Spleen (tissue), 7 donors: ENCODE data around the gene DGAT2.
A peak's percentile ranks its signal among the peaks of the same experiment; 100 is the strongest.

Source experiments
- POLR2A ChIP-seq, 3 donors: fragments of 450-650 bp; IDR thresholded peaks; one replicate each; pipeline ENCODE4 v1.5.1; 2017; ENCODE audit warnings: antibody characterized with exemption in 3 of 3, mild to moderate bottlenecking in 1 of 3
- TF ChIP-seq, protein P1 (sequence below), 11 experiments: fragments of 200-600 bp in 7 of 11; fragments of 450-650 bp in 4 of 11; sonication (generic) in 4 of 11; IDR thresholded peaks in 8 of 11; conservative IDR thresholded peaks in 3 of 11; 1 replicate in 7 of 11; 2 replicates in 4 of 11; pipeline versions ENCODE4 v1.4.0 to v1.8.0; 2016 to 2021; ENCODE audit warnings: antibody characterized with exemption in 11 of 11, inconsistent platforms in 4 of 11, mild to moderate bottlenecking in 1 of 11
- donor health status: DM: no; HTN: no; CAD: no; lungs with moderate emphysema.
- donor health status: DM: no; HTN: no; CAD: no.
- donor health status: DM: no; HTN: no; CAD: no.

DNA sequence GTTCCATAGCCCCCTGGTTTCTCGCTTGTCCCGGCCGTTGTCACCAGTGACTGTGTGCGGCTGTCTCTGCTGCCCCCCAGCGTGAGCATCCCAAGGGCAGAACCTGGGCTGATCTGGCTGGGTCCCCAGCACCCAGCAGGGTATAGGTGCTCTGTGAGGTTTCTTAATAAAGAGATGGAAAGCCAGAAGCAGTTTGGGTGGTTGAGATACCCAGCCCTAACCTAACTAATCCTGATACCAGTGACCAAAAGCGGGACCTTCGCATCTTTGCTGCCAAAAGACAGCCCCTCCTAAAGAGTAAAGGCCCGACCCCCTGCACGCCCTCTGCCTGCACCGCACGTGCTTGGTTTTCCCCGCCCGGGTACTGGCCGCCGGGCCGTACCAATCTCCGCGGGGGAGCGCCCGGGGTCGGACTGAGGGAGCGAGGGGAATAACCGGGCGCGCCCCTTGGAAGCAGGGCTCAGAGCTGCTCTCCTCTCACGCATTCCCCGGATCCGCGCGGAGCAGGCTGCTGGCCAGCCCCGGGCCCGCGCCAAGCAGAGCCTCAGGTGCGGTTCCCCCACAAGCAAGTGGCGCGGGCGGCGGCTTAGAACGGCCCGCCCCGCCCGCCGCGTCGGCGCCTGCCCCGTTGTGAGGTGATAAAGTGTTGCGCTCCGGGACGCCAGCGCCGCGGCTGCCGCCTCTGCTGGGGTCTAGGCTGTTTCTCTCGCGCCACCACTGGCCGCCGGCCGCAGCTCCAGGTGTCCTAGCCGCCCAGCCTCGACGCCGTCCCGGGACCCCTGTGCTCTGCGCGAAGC lies at the start of gene DGAT2:
- TF ChIP-seq POLR2A (IDR thresholded peaks at IDR 0.05): peak in 2 of 3 donors; percentile 5 to 30
- TF ChIP-seq, protein P1, sequence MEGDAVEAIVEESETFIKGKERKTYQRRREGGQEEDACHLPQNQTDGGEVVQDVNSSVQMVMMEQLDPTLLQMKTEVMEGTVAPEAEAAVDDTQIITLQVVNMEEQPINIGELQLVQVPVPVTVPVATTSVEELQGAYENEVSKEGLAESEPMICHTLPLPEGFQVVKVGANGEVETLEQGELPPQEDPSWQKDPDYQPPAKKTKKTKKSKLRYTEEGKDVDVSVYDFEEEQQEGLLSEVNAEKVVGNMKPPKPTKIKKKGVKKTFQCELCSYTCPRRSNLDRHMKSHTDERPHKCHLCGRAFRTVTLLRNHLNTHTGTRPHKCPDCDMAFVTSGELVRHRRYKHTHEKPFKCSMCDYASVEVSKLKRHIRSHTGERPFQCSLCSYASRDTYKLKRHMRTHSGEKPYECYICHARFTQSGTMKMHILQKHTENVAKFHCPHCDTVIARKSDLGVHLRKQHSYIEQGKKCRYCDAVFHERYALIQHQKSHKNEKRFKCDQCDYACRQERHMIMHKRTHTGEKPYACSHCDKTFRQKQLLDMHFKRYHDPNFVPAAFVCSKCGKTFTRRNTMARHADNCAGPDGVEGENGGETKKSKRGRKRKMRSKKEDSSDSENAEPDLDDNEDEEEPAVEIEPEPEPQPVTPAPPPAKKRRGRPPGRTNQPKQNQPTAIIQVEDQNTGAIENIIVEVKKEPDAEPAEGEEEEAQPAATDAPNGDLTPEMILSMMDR (IDR thresholded peaks at IDR 0.05 in 8 of 11, conservative IDR thresholded peaks at IDR 0.05 in 3 of 11): peak in 3 of 11 experiments; percentile 2 to 23 (median 21)
